Central memory CD8-positive, alpha-beta T cell (primary cell): ENCODE measurements around the gene OSBPL3.
A peak's percentile ranks its signal among the peaks of the same experiment; 100 is the strongest.

ENCODE experiments used
- ATAC-seq: fragments of 150-1000 bp; cut with Tn5 transposase; replicated peaks from 2 replicates; pipeline ENCODE4 v1.10.0; 2022; ENCODE audit warnings: mild to moderate bottlenecking, moderate FRiP score, moderate number of reproducible peaks; ENCODE audit not compliant: poor library complexity, severe bottlenecking; ENCODE audit errors: extremely low read depth
- DNase-seq, 2 donors: peaks; one replicate each; pipeline ENCODE4 v3.0.0; 2021; ENCODE audit warnings: low spot score in 2 of 2
- H3K27ac Mint-ChIP-seq: one replicate; pipeline ENCODE4 v1.8.0; 2022; ENCODE audit warnings: low read depth, mild to moderate bottlenecking, moderate library complexity, mixed read lengths
- H3K27me3 Mint-ChIP-seq: one replicate; pipeline ENCODE4 v1.8.0; 2022; ENCODE audit warnings: mixed read lengths
- H3K36me3 Mint-ChIP-seq: one replicate; pipeline ENCODE4 v1.8.0; 2022; ENCODE audit warnings: mild to moderate bottlenecking, moderate library complexity, mixed read lengths; ENCODE audit not compliant: insufficient read depth
- H3K4me1 Mint-ChIP-seq: one replicate; pipeline ENCODE4 v1.8.0; 2022; ENCODE audit warnings: mixed read lengths
- H3K4me3 Mint-ChIP-seq: one replicate; pipeline ENCODE4 v1.8.0; 2022; ENCODE audit warnings: mild to moderate bottlenecking, moderate library complexity, mixed read lengths
- H3K9me3 Mint-ChIP-seq: one replicate; pipeline ENCODE4 v1.8.0; 2022; ENCODE audit warnings: mixed read lengths

OSBPL3 gene

GRCh38 chr7:24831240-24831639 is 148.7 kb downstream of the OSBPL3 start:
- peaks cover 37% of the 10 kb centered on the region for H3K4me1 Mint-ChIP-seq
- no peaks in the 10 kb centered on the region for H3K27me3 Mint-ChIP-seq
- H3K4me3 Mint-ChIP-seq: no peak overlapping the region
- H3K36me3 Mint-ChIP-seq: peaks cover 27% of the 10 kb centered on the region
- ATAC-seq (no peak), DNase-seq (no peak)
- no peak overlapping the region for H3K27ac Mint-ChIP-seq
- no peaks in the 10 kb centered on the region for H3K9me3 Mint-ChIP-seq

GRCh38 chr7:24830440-24831050 is 149.4 kb downstream of the OSBPL3 start:
- Mint-ChIP-seq H3K4me1 (peaks cover 37% of the 10 kb centered on the region), H3K9me3 (no peaks in the 10 kb centered on the region), H3K27me3 (no peaks in the 10 kb centered on the region), H3K4me3 (no peak overlapping the region), H3K36me3 (peaks cover 27% of the 10 kb centered on the region), H3K27ac (no peak overlapping the region)
- DNase-seq (no peak), ATAC-seq (no peak)

GRCh38 chr7:24829787-24830186 is 150.2 kb downstream of the OSBPL3 start:
- Mint-ChIP-seq H3K27ac (no peak overlapping the region), H3K36me3 (peaks cover 27% of the 10 kb centered on the region), H3K27me3 (no peaks in the 10 kb centered on the region), H3K4me1 (peaks cover 42% of the 10 kb centered on the region), H3K4me3 (no peak overlapping the region), H3K9me3 (no peaks in the 10 kb centered on the region)
- ATAC-seq: no peak
- no peak for DNase-seq

- Mint-ChIP-seq H3K9me3 (no peaks in the 10 kb centered on the region), H3K27me3 (no peaks in the 10 kb centered on the region), H3K36me3 (peaks cover 26% of the 10 kb centered on the region), H3K27ac (peak overlapping the region; percentile 22), H3K4me1 (peaks cover 47% of the 10 kb centered on the region), H3K4me3 (no peak overlapping the region)
- ATAC-seq: no peak
- DNase-seq: no peak
These were observed 150.9 kb downstream of the OSBPL3 start for GRCh38 chr7:24828891-24829661.

GRCh38 chr7:24827589-24827988 is 152.4 kb downstream of the OSBPL3 start:
- no peaks in the 10 kb centered on the region for H3K9me3 Mint-ChIP-seq
- H3K4me3 Mint-ChIP-seq: no peak overlapping the region
- ATAC-seq (no peak), DNase-seq (no peak)
- no peaks in the 10 kb centered on the region for H3K27me3 Mint-ChIP-seq
- peak overlapping the region; percentile 83 for H3K27ac Mint-ChIP-seq
- H3K4me1 Mint-ChIP-seq: peaks cover 47% of the 10 kb centered on the region
- H3K36me3 Mint-ChIP-seq: peaks cover 20% of the 10 kb centered on the region

GRCh38 chr7:24827027-24827426 is 153.0 kb downstream of the OSBPL3 start:
- no peak for DNase-seq
- Mint-ChIP-seq H3K36me3 (peaks cover 20% of the 10 kb centered on the region), H3K27me3 (no peaks in the 10 kb centered on the region), H3K4me3 (peak overlapping the region; percentile 43), H3K9me3 (no peaks in the 10 kb centered on the region), H3K4me1 (peaks cover 47% of the 10 kb centered on the region), H3K27ac (peak overlapping the region; percentile 83)
- no peak for ATAC-seq

- Mint-ChIP-seq H3K4me3 (peak overlapping the region; percentile 43), H3K27ac (peak overlapping the region; percentile 83), H3K9me3 (no peaks in the 10 kb centered on the region), H3K4me1 (peaks cover 50% of the 10 kb centered on the region), H3K27me3 (no peaks in the 10 kb centered on the region), H3K36me3 (peaks cover 19% of the 10 kb centered on the region)
- DNase-seq (no peak), ATAC-seq (no peak)
These were observed 153.3 kb downstream of the OSBPL3 start for GRCh38 chr7:24826662-24827020.

- Mint-ChIP-seq H3K4me3 (peak overlapping the region; percentile 43), H3K36me3 (peaks cover 22% of the 10 kb centered on the region), H3K27me3 (no peaks in the 10 kb centered on the region), H3K4me1 (peaks cover 56% of the 10 kb centered on the region), H3K9me3 (no peaks in the 10 kb centered on the region), H3K27ac (peak overlapping the region; percentile 83)
- ATAC-seq (no peak), DNase-seq (no peak)
These were observed 153.9 kb downstream of the OSBPL3 start for GRCh38 chr7:24825931-24826661.

- H3K4me3 Mint-ChIP-seq: peak overlapping the region; percentile 43
- peaks cover 21% of the 10 kb centered on the region for H3K36me3 Mint-ChIP-seq
- DNase-seq (no peak), ATAC-seq (no peak)
- H3K4me1 Mint-ChIP-seq: peaks cover 61% of the 10 kb centered on the region
- H3K27me3 Mint-ChIP-seq: no peaks in the 10 kb centered on the region
- H3K27ac Mint-ChIP-seq: peak overlapping the region; percentile 83
- H3K9me3 Mint-ChIP-seq: no peaks in the 10 kb centered on the region
These were observed 154.6 kb downstream of the OSBPL3 start for GRCh38 chr7:24825381-24825794.

- Mint-ChIP-seq H3K36me3 (peaks cover 17% of the 10 kb centered on the region), H3K4me3 (no peak overlapping the region), H3K27me3 (no peaks in the 10 kb centered on the region), H3K27ac (peak overlapping the region; percentile 75), H3K4me1 (peaks cover 66% of the 10 kb centered on the region), H3K9me3 (no peaks in the 10 kb centered on the region)
- DNase-seq (no peak), ATAC-seq (no peak)
These were observed 155.1 kb downstream of the OSBPL3 start for GRCh38 chr7:24824896-24825295.

- Mint-ChIP-seq H3K4me1 (peaks cover 67% of the 10 kb centered on the region), H3K36me3 (peaks cover 15% of the 10 kb centered on the region), H3K27ac (peak overlapping the region; percentile 75), H3K9me3 (no peaks in the 10 kb centered on the region), H3K27me3 (no peaks in the 10 kb centered on the region), H3K4me3 (no peak overlapping the region)
- ATAC-seq: no peak
- DNase-seq: no peak
These were observed 155.6 kb downstream of the OSBPL3 start for GRCh38 chr7:24824400-24824799.

- Mint-ChIP-seq H3K4me3 (peak overlapping the region; percentile 70), H3K4me1 (peaks cover 45% of the 10 kb centered on the region), H3K9me3 (no peaks in the 10 kb centered on the region), H3K27ac (peak overlapping the region; percentile 96), H3K27me3 (no peaks in the 10 kb centered on the region), H3K36me3 (peaks cover 23% of the 10 kb centered on the region)
- DNase-seq (no peak), ATAC-seq (no peak)
These were observed 158.3 kb downstream of the OSBPL3 start for GRCh38 chr7:24821754-24822054.
